ENCODE data around the gene SGMS1.

The SGMS1 gene

GRCh38 chr10:50318129-50318528 is 305.6 kb downstream of the SGMS1 start:
- DNase-seq: no peak

- DNase-seq: no peak
Observed at GRCh38 chr10:50316695-50317648, 306.8 kb downstream of the SGMS1 start.

- DNase-seq: no peak
Observed at GRCh38 chr10:50316174-50316573, 307.6 kb downstream of the SGMS1 start.

DNA sequence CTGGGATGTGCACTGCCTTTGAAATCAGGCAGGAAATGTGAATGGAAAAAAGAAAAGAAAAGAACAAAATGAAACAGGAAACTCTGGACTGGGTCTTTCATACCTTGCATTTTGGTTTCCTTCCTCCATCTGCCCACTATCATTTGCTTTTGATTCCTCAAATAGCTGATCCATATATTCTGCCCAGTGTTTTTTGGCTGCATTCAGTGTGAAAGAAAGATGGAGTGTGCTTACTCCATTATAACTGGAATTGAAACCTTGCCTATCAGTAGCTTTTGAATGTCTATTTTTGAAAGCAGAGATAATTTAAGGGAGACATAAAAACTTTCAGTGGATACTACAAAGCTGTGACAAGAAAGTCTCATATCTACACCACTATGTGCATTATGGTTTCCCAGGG is 308.3 kb downstream of the SGMS1 start:
- DNase-seq: no peak

- DNase-seq: no peak
Observed at GRCh38 chr10:50314169-50315071, 309.3 kb downstream of the SGMS1 start.

DNA sequence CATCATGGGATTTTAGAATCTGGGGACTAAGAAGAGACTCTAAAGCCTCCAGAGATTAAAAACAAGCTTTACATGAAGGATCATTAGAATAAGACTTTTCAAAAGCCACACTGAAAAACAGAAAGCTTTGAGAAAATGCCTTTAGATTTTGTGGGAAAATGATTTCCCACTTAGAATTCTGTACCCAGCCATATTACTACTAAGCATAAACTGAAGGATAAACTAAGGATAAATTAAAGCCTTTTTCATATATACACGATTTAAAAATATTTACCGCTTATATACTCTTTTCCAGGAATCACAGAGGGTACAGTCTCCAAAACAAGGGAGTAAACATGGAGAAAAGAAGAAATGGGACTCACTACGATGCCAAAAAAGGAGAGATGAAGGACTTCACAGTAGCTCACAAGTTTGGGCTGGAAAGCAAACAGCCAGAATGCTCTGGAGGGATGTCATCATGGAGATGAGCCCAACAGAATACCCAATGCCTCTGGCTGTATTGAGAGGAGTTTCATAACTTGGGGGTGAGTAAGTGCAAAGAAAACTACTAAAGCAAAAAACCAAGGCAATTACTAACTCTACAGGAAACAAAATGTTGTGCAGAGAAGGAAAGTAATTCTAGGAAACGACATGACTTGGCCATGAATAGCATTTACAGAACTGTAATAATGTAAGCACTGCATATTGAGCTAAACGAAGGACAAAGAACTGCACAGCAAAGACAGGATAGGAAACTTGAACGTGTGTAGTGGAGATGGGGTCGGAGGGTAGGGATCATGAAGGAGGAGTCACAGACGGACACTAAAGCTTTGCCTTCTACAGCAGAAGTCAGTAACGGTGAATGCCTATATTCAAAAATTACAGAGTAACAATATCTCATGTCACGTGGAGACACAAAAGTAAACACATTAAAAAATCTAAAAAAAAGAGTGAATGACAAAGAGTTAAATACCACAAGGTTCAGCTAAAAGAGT is 311.0 kb downstream of the SGMS1 start:
- DNase-seq: no peak

GRCh38 chr10:50310560-50311174 is 313.1 kb downstream of the SGMS1 start:
- no peak for DNase-seq

DNA sequence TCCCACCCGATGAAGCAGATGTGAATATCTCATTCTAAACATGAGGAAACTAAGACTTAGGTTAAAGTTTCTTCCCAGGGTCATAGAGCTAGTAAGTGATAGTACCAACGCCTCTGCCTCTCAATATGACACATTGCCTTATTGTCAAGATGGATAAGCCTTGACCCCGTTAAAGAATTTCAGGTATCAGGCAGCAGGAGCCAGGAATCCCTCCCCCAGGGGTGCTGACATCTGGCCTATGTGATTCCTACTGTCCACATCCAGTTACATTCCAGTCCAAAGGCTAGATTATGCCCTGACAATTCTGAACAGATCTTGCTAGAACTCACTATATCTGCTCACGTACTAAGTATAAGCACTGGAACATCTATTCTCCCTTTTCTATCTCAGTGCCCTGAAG is 314.4 kb downstream of the SGMS1 start:
- DNase-seq: no peak

- DNase-seq: no peak
Observed at GRCh38 chr10:50304660-50305059, 319.1 kb downstream of the SGMS1 start.

- DNase-seq: no peak
Observed at GRCh38 chr10:50299948-50300669, 323.6 kb downstream of the SGMS1 start.

- no peak for DNase-seq
Observed at GRCh38 chr10:50295367-50295766, 328.4 kb downstream of the SGMS1 start.

- DNase-seq: no peak
Observed at GRCh38 chr10:50294582-50294981, 329.2 kb downstream of the SGMS1 start.

DNA sequence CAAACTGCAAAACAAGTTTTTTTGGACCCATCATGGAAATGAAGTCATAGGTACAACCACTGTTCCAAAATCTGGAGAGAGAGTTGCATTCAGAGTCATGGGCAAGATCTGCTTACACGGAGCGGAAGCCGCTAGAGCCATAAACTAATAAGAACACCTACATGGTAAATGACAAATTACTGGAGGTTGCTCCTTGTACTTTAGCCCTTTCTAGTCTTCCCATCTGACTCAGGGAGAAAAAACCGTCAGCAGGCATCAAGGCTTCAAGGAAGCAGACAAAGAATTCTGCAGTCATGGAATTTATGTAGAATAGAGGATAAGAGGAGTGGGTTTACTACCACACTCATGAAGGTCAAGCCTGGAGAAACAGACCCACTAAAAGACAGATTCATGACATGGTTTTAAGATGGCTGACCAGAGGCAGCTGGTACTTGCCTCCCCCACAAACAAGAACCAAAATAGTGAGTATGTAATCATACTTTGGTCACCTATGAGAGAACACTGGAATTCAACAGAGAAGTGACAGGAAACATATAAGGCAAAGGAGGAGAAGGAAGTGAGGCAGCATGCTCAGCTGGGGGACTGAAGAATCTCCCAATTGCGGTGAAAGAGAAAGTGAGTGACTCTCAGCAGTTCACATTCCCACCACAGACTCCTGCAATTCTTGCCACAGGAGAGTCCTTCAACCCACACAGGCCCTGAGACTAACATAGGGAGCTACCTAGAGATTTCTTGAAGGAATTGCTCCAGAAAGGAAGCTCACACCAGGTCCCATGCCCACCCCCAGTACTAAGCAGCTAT is 330.0 kb downstream of the SGMS1 start:
- DNase-seq: no peak

DNA sequence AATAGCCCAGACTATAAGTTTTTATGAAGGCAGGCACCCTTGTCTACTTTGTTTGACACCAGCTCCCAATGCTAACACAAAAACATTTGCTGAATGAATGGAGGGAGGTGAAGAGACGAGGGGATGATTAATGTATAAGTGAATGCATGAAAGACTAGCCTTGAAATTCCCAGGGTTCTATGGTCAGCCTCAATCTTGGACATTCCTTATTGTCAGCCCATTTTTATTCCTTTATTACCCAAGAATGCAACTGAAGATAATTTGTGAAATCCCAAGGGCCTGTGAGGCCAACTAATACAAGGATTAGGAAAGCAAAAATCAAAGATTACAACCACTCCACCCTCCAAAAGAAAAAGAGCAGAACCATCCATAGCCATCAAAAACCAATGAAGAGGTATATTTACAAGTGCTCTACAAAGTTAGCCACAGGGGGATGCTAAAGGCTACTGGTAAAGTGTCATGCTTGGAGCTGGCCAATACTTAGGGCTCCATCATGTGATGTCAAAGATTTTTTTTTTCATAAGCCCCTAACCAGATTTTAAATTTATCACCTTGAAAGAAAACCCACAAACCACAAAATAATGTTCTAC is 332.4 kb downstream of the SGMS1 start:
- no peak for DNase-seq

DNA sequence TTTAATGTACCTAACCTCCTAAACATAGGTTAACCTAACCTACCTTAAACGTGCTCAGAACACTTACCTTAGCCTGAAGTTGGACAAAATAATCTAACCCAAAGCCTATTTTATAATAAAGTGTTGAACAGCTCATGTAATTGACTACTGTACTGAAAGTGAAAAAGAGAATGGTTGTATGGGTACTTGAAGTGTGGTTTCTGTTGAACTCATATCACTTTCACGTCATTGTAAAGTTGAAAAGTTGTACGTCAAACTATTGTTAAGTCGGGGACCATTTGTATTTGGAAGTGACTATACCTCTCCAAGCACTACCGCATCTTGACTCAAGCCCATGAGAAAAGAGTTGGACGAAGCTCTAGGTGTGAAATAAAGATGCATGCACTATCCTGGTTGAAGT is 334.6 kb downstream of the SGMS1 start:
- no peak for DNase-seq

DNA sequence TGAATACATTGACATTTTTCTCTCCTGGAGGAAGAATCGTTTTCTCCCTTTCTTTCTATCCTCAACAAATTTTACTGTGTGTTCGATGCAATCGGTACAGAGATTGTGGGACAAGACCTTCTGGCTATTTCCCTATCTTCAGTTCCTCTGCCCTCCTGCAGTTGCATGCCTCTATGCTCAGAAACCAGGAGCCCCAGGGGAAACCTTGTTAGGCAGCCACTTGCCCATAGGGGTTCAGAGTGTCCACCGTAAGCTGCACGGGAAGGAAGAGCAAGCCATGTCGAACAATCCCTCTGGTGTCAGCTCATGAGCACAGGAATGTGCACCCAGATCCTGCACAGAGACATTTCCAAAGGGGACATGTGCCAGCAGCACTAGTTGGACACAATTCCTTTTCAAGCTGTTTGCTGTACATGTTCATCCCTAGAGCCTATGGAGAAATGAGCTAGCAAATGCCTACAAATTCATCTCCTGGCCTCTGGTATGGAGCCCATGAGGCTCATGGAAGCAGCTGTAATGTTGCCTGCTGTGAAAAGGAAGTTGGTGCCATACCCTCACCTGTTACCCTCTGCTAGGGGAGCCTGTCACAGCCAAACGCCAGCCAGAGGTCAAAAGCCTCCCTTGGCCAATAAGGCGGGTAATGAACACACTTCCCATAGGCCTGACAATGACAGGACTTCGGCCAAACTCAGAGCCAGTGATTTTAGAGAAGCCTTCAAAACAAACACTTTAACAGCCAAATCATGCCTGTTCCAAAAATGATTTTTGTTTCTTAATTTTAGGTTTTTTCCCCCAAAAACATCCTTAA is 336.6 kb downstream of the SGMS1 start:
- no peak for DNase-seq

DNA sequence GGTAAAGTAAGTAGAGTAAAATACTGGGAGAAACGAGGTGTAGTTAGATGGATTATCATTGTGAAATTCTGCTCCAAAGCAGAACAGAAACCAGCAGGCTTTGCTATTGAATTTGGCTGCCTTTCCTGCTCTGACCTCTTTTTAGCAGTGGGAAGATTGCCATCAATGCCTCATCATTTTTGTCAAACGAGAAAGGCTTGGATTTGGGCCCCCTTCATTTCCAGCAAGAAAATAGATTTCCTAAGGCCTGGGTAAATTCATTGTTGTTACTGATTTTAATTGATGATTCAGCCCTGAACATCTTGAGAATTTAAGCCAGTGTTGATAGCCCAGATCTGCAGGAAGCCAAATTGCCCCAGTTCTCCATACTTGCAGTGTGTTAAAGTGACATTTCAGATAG is 337.2 kb downstream of the SGMS1 start:
- no peak for DNase-seq

DNA sequence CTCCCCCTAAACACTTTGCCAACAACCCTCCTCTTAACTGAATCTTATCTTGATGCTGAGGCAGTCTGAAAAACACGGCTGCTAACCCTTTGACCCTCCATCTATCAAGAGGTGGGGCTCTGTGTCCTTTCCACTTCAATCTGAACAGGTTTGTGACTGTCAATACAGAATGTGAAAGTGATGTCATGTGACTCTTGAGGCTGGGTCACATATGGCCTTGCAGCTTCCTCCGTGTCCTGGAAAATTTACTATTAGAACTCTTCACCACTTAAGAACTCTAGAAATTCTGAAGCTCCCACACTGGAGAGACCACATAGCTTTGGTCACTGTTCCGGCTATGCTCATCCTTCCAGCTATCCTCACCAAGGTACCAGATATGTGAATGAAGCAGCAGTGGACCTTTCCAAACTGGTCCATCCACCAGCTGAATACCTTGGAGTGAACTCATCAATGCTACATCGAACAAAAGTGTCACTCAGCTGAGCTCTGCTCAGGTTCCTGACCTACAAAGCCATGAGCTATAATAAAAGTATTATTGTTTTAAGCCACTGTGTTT is 341.7 kb downstream of the SGMS1 start:
- no peak for DNase-seq

All from eye (tissue), 1 donor.